DMS114 treated with DMSO at 0.1 percent for 48 hours (cell line): ENCODE results near the gene XRN2.
A peak's percentile ranks its signal among the peaks of the same experiment; 100 is the strongest.

Source experiments
- DNase-seq: peaks from one replicate; lab custom pipeline; 2025; ENCODE audit not compliant: unreplicated experiment; lab: John Stamatoyannopoulos, UW

XRN2 gene, protein sequence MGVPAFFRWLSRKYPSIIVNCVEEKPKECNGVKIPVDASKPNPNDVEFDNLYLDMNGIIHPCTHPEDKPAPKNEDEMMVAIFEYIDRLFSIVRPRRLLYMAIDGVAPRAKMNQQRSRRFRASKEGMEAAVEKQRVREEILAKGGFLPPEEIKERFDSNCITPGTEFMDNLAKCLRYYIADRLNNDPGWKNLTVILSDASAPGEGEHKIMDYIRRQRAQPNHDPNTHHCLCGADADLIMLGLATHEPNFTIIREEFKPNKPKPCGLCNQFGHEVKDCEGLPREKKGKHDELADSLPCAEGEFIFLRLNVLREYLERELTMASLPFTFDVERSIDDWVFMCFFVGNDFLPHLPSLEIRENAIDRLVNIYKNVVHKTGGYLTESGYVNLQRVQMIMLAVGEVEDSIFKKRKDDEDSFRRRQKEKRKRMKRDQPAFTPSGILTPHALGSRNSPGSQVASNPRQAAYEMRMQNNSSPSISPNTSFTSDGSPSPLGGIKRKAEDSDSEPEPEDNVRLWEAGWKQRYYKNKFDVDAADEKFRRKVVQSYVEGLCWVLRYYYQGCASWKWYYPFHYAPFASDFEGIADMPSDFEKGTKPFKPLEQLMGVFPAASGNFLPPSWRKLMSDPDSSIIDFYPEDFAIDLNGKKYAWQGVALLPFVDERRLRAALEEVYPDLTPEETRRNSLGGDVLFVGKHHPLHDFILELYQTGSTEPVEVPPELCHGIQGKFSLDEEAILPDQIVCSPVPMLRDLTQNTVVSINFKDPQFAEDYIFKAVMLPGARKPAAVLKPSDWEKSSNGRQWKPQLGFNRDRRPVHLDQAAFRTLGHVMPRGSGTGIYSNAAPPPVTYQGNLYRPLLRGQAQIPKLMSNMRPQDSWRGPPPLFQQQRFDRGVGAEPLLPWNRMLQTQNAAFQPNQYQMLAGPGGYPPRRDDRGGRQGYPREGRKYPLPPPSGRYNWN

DNA sequence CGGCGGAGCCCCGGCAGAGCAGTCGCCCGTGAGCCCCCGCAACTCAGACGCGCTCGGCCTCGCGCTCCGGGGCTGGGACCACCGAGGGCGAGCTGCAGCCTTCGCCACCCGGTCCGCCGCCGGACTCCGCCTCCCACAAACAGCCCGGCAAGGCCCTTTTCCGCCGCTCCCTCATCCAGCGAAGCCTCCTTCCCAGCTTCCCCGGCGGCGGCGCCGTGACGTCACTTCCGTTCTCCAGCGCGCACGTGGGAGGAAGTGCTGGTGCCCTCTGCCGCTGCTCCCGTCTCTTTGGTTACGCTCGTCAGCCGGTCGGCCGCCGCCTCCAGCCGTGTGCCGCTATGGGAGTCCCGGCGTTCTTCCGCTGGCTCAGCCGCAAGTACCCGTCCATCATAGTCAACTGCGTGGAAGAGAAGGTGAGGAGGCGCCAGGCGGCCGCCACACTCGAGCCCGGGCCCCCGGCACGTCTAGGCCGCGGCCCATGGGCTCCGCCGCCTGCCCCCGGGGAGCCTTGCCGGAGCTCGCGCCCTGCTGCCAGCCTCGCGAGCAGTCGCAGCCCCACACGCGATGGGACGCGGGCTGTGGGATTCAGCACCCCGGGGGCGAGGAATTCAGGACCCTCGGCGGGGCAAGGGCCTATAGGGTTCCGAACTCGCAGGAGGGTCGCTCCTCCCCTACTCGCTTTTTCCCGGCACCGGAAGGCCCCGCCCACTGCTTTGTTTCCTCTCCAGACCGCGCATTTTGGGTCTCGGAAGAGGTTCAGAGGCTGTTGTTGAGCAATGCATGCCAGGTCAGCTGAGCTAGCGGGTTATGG is at the start of gene XRN2:
XRN2 (plus strand) TSS at position 271 of the 811 bp plus-strand sequence; CDS start at position 339, 68 bp downstream.
- DNase-seq: peak; percentile 83

DNA sequence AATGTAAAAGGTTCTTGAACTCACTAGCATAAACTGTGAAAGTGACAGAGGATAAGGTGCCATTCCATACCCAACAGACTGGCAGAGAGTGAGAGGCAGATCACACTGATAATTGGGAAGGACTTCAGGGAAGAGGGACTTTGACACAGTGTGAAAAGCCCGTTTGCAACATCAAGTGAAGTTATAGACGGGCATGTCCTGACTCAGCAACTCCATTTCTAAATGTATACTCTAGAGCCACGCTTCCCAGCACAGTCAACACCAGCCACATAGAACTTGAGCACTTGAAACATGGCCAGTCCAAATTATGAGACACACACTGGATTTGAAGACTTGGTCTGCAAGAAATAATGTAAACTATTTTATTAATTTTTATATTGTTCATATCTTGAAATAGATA is 45.9 kb upstream of the XRN2 start:
- DNase-seq: no peak

DNA sequence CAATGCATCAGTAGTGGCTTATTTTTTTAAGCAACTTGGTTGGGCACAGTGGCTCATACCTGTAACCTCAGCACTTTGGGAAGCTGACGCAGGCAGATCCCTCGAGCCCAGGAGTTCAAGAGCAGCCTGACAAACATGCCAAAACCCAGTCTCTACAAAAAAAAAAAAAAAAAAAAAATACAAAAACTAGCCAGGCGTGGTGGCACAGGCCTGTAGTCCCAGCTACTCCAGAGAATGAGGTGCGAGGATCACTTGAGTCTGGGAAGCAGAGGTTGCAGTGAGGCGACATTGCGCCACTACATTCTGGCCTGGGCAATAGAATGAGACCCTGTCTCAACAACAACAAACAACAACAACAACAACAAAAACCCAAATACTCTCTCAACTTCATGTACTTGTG is 44.7 kb upstream of the XRN2 start:
- DNase-seq: no peak

DNA sequence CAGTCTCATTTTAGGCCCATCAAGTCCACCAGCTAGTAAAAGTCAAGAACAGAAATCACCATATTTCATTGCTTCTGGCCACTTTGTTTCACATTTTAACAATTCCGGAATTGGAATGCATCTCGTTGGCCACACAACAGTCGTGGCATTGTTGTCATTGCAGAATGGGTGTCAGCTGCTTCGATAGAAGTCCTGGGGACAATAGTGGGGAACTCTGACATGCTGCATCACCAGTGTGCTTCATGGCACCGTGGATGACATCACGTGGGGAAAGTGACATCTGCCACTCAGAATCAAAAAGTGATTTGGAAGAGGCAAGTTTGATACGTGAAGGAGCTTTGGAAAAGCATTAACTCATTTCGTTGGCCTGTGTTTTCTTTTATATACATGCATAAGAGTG is 43.8 kb upstream of the XRN2 start:
- no peak for DNase-seq

DNA sequence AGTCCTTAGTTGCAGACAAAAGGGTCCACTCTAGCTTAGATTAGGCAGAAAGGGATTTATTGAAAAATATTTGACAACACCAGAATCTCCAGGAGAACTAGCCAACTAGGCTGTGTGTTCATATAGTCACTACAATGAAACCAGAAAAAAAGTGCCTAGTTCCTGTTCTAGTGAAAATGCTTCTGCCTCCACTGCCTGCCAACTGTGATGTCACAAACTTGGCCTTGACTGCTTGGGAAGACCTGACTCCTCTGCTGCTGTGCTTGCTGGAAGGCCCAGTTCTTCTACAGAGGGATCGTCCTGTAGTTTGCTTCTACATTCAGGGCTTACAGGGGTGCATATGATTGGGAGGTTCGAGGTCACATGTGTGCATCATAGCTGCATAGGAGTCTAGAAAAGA is 40.3 kb upstream of the XRN2 start:
- no peak for DNase-seq

DNA sequence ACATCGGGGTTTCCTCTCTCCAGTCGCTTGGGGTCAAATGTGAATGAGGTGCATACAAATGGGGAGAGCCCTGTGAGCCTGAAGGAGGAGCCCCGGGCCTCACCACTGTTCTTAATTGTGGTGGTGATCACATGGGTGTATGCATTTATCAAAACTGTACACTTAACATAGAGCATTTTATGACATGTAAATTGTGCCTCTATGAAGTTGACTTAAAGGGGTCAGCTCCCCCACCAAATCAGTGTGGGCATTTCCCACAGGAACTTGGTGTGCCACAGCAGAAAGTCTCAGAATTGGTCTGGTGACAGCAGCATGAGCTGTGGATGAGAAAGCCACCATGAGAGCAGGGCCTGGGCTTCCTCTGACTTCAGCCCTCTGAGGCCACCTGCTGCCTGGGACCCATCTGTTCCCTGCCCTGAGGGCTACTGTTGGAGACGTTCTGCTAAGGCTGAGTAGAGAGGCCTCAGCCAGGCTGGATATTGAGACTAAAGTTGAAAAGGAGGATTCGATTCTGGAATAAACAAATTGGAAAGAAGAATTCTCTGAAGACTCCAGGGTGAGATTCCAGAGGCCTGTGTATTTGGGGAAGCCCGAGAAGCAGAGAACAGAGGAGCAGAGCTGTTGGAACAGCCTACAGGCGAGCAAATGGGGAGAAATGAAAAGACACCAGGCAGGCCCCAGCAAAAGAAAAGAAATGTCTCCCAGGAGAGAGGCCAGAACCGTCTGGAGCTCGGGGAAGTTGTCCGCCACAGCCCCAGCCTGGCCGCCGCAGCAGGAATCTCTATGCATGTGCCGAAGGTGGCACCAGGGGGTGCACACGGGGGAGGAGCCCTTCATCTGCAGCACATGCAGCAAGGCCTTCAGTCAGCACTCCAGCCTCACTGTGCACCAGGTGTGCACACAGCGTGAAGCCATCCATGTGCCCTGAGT is 37.6 kb upstream of the XRN2 start:
- DNase-seq: no peak

DNA sequence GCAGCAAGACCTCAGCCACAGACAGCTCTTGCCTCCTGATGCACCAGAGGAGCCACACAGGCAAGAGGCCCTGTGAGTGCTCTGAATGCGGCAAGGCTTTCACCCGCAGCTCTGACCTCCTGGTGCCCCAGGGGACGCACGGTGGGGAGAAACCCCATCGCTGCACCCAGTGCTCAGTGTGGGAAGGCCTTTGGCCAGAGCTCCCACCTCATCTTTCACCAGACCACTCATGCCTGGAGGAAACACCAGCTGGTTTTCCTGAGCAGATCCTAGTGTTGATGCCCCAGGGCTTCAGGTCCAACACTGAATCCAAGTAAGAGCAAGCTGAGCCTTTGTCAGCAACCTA is 37.0 kb upstream of the XRN2 start:
- no peak for DNase-seq

DNA sequence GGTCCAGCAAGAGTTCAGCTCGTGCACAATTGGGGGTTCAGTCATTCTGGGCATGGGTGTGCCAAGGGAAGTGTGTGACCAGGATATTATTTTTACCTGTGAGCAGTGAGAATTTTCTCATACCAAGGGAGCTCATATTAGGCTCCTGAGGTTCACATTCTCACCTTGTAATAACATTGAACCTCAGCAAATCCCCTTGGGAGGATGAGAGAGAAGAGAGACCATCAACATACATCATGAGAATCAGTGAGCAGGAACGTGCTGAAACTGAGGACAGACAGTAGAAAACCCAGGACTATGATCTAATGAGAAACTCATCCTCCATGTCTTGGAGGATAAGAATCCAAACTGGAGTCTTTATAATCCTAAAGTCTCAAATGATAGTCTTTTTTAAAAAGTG is 33.4 kb upstream of the XRN2 start:
- DNase-seq: no peak

DNA sequence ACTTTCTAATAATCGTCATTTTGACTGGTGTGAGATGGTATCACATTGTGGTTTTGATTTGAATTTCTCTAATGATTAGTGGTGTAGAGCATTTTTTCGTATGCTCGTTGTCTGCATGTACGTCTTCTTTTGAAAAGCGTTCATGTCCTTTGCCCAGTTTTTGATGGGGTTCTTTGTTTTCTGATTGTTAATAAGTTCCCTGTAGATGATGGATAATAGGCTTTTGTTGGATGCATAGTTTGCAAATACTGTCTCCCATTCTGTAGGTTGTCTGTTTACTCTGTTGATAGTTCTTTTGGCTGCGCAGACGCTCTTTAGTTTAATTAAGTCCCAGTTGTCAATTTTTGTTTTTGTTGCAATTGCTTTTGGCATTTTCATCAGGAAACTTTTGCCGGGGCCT is 32.3 kb upstream of the XRN2 start:
- DNase-seq: no peak

DNA sequence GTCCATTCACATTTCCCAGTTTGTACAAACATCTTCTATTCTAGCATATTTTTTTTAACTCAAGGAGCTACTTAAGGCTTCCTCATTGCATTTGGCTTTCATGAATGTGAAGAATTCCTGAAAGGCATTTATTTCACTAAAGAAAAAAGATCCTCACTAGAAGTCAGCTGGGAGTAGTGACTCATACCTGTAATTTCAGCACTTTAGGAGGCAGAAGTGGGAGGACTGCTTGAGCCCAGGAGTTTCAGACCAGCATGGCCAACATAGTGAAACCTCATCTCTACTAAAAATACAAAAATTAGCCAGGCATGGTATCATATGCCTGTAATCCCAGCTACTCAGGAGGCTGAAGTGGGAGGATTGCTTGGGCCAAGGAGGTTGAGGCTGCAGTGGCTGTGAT is 30.9 kb upstream of the XRN2 start:
- DNase-seq: no peak

DNA sequence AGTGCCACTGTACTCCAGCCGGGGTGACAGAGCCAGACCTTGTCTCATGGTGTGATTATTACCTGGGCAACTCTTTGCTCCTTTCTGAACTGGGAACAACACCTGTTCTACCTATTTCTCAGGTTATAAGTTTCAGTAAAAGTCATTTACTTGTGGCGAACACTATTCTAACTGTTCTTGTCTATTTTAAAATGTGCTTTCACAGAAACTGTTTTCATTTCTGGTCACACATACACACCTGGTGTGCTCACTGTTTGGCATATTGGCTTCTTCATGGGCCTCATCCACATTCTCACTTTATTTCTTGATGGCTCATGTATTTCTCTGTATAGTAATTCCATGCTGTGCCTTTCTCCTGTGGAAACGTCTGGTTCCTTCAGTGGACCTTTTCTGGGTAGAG is 30.5 kb upstream of the XRN2 start:
- no peak for DNase-seq

DNA sequence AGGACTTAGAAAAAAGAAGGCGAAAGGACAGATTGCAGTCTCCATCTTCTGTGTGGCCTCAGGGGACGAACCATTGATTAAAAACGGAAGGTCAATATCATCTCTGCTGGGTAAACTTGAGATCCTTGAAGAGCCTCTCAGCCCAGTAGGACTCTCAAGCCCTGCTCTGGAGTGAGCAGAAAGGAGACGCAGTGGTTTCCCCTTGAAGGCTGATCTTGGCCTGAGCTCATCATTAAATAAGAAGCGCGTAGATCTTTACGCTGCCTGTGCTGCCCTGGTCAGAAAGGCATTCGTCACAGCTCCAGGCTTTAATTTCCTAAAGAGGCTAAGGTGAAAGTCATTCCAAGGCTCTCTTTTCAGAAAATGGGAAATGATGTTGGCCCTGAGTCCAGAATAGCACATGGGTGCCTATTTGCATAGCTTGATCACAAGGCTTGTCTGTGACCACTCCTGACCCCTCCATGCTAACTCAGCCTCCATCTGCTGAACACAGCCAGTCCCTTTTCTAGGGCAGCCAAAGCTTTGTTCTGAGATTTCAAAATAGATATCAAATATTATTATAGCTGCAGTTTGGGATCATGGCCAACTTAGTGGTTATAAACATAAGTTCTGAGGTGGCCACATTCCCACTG is 29.3 kb upstream of the XRN2 start:
- no peak for DNase-seq

DNA sequence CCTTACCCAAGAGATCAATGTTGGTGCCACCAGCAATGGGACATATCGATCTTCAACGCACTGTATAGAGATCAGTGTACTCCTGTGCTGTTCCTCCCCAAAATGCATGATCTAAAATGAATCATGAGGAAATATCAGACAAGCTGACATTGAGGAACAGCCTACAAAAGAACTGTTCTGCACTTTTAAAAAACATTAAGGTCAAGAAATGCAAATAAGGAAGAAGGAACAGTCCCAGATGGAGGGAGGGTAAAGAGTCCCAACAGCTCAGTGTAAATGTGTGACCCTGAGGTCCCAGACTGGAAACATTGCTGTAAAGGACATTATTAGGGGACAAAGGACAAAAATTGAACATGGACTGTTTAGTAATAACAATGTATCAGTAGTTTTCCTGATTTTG is 24.3 kb upstream of the XRN2 start:
- DNase-seq: no peak

DNA sequence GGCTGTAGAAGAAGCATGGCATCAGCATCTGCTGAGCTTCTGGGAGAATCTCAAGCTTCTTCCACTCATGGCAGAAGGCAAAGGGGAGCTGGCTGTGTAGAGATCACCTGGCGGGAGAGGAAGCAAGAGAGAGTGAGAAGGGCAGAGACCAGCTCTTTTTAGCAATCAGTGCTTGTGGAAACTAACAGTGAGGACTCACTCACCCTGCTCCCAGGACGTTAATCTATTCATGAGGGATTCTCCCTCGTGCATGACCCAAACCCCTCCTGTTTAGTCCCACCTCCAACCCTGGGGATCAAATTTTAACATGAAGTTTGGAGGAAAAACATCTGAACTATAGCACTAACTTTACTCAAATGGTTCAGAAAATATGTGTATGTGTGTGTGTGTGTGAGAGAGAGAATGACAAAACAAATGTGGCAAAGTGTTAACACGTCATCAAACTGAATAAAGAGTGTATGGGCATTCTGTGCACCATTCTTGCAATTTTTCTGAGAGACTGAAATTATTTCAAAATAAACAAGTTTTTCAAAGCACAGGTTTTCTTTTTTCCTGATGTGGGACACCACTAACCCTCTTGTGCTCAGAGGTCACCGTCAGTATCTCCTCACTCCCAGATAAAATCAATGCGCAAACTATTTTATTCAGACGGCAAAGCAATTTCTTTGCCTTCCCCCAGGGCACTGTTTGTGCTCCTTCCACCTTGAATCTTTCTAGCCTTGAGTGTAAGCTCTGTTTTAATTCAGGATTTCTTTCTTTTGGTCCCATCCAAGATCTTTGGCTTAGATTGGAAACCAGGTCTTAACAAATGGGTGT is 23.2 kb upstream of the XRN2 start:
- DNase-seq: no peak

DNA sequence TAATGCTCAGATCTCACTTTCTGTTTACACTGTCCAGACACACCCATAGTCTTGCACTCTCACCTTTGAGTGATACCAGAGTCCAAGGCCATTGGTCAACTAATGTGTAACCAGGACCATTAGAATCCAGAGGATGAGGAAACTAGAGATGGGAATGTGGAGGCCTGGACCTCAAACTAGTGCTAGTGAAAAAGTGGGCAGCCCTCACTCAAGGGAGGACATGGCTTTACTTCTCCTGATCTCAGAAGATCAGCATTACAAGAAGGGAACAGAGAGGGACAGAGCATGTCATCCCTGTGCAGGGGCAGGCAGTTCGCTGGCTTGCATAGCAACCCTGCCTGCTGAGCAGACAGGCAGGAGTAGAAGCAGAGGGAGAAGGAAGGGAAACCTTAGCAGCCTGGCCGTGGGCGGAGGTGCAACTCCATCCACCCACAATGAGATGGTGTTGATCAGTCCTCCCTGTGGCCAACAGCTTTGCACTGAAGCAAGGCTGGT is 22.6 kb upstream of the XRN2 start:
- DNase-seq: no peak

DNA sequence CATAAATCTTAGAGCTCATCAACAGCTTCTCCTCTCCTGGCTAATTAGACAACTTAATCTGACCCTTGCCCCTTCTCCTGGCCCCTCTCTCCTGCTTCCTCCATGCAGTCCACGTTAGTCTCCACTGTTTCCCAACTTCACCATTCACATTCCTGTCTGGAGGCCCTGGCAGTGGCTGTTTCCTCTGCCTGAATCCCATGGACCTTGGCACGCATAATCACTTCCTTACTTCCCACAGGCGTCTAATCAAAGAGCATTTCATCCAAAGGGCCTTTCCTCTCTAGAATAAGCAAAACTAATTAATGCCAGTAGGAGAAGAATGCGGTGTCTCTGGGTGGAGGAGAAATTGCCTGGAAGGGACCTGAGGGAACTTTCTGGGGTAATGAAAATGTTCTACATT is 16.4 kb upstream of the XRN2 start:
- DNase-seq: no peak

DNA sequence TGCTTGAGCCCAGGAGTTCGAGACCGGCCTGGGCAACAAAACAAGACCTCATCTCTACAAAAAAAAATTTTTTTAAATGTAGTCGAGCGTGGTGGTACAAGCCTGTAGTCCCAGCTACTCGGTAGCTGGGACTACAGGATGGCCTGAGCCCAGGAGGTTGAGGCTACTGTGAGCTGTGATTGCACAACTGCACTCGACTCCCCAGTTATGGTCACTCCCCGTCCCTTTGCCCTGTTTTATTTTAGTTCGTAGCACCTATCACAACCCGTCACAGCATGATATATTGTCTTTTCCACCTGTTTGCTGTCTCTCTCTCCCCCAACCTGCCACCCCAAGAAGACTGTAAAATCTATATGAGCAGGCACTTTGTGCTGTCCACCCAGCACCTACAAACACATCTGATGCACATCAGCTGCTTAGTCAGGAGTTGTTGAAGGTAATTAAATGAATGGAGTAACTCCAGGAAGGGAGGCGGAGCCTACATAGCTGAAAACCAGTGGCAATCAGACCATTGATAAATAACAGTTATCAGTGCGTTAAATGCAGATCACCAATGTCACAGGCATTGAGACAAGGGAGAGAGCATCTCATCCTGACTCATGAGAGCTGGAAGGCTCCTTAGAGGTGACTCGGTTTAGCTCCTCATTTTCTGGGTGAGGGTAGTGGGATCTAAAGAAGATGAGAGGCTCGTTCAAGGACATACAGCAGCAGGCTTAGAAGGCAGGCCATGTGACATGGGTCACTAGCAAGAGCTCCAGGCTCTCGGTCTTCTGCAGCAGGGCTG is 14.4 kb upstream of the XRN2 start:
- DNase-seq: no peak

DNA sequence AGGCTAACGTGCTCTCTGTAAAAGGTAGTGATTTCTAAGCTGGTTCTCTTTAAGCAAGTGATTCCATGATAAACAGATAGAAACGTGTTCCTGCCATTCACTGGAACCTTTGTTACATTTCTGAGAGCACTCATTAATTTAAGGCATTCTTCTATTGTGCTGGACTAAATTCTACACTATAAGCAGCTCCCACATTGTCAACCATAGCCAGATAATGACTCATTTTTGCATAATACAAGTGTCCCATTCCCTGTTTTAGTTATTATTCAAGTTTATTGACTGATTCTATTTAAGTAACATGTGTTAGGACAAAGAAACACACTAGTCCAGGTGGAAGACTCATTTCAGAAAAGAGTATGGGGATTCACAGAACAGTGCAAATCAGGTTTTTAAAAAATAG is 13.5 kb upstream of the XRN2 start:
- no peak for DNase-seq
